Measurements from ENCODE around the gene GSTK1. TPM values are rescaled to one million over a fixed set of nuclear protein-coding genes. Genes with fewer than 3 reads are reported as not detected.
"Not testable (repeated sequence)": the region's sequence is repeated elsewhere in the genome, so short reads cannot be mapped to it uniquely, and the experiment has no call there.

Gene GSTK1
- 200 TPM for total RNA-seq

- DNase-seq (ENCODE audit: low spot score): peak; percentile 87
Observed at GRCh38 chr7:143263266-143264195, at the start of gene GSTK1. GSTK1 (plus strand) TSS chr7:143263441; CDS start chr7:143263514, 73 bp downstream.

DNA sequence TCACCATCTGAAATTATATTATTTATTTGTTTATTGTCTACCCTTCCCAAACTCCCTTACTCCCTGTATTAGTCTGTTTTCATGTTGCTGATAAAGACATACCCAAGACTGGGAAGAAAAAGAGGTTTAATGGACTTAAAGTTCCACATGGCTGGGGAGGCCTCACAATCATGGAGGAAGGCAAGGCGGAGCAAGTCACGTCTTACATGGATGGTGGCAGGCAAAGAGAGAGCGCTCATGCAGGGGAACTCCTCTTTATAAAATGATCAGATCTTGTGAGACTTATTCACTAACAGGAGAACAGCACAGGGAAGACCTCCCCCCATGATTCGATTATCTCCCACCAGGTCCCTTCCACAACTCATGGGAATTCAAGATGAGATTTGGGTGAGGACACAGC is 49.8 kb upstream of the GSTK1 start:
- DNase-seq (ENCODE audit: low spot score): not testable (repeated sequence)

DNA sequence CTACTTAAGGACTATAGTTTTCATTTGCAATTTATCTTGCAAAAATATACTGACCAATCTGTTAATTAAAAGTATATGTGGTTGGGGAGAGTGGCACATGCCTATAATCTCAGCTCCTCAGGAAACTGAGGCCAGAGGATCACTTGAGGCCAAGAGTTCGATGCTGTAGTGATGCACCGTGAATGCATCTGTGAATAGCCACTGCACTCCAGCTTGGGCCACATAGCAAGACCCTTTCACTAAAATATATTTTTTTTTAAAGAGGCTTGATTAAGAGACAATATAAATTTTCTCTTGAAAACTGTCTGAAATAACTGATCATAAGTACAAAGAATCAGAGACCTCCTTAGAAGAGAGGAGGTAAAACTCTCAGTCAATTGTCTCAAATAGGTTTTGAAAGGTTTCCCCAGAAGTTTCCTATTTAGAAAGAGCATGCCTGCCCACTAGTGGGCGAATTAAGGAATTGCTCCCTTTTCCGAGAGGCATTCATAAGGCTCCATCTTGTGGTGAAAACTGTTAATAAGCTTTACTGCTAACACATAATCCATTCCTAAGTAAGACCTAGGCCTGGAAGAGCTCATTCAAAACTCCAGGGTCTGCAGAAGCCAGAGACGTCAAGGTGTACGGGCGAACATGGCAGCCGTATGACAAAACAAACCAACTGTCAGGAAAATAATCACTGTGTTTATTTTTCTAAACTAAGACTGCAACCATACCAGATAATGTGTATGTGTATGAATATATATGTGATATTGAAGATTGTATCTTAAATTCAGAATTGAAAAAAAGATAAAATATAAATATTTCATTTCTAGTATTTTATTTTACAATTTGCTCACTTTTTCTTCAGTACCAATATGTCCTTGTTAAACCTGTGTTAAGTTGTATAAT is 48.2 kb upstream of the GSTK1 start:
- peak; percentile 65 for DNase-seq (ENCODE audit: low spot score)

DNA sequence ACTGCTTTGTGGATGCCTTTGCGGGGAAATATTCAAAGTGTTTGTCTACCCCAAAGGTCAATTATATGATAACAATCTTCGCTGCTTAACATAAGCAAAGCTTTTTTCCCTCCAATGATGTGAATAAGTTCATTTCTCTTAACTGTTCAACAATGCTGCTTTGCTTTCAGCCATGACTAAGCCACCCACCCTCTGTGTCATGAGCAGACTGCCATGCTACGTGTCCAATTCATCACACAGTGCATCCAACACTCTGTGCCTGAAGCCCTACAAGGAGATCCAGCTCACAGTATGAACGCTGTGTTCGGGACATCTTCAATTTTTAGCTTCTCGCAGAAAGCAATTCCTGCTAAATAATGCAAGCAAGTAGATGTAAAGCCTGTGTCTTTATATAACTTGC is 47.1 kb upstream of the GSTK1 start:
- no peak for DNase-seq (ENCODE audit: low spot score)

GRCh38 chr7:143216686-143217085 is 46.6 kb upstream of the GSTK1 start:
- no peak for DNase-seq (ENCODE audit: low spot score)

DNA sequence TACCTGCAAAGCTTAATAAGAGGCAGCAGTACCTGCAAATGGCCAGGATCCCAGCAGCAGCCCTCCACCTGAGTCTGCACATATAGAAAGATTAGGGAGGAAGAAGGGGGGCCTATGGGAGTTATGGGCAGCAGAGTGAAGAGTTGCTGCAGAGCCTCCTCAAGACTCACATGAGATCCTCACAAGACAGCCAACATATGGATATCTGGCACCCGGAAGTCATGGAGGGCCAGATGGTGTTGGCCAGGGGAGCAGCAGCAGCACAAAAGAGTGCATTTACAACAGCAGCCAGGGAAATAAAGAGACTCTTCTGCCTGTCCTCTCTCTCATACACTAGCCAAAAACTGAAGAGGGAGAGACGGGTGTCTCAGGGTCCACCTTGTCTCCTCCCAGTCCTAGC is 45.4 kb upstream of the GSTK1 start:
- DNase-seq (ENCODE audit: low spot score): no peak

DNA sequence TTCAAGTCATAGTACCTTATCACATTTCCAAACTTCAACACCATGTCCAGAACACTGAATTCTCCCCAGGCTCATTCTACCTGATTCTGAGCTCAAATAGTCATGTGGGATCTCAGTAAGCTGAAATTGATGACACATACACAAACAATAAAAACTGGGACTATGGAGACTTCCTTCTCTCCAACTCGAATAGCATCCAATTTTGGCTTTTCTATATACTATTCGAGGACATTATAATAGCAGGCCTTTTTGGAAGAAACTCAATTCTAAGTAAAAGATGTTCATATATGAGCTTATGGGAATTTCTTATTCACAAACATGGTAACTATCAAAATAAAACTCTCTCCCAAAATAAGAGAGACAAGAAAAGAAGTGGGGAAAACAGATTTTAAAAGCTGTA is 42.0 kb upstream of the GSTK1 start:
- DNase-seq (ENCODE audit: low spot score): no peak

DNA sequence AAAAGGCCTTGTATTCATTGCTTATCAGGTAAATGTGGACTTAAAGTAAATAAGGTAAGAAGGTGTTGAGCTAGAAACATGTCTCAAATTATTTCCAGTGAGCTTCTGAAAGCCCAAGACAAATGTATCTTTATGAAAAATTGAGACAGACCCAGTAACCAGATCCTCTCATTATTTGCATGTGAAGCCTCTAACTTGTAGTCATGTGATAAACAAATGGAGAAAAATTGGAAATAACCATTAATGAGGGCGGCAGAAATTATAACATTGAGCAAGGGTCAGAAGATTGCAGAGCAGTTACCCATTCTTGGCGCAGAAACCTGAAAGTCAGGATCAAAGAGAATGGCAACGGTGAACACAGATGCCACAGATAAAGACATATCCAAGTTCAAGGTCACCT is 41.5 kb upstream of the GSTK1 start, which contains the start of gene TAS2R40:
Gene TAS2R40 (plus strand): TSS at position 301 of the 400 bp plus-strand sequence. CDS start 42 bp downstream, at position 343.
- DNase-seq (ENCODE audit: low spot score): no peak

DNA sequence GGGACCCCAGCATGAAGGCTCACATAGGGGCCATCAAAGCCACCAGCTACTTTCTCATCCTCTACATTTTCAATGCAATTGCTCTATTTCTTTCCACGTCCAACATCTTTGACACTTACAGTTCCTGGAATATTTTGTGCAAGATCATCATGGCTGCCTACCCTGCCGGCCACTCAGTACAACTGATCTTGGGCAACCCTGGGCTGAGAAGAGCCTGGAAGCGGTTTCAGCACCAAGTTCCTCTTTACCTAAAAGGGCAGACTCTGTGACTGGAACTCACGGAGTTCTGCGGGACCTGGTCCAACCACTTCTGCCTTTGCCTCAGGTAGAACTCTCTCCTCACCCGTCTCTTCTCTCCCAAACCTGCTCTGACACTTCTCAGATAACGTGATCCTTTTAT is 40.5 kb upstream of the GSTK1 start:
- DNase-seq (ENCODE audit: low spot score): no peak

GRCh38 chr7:143223784-143224183 is 39.5 kb upstream of the GSTK1 start:
- DNase-seq (ENCODE audit: low spot score): peak; percentile 74

DNA sequence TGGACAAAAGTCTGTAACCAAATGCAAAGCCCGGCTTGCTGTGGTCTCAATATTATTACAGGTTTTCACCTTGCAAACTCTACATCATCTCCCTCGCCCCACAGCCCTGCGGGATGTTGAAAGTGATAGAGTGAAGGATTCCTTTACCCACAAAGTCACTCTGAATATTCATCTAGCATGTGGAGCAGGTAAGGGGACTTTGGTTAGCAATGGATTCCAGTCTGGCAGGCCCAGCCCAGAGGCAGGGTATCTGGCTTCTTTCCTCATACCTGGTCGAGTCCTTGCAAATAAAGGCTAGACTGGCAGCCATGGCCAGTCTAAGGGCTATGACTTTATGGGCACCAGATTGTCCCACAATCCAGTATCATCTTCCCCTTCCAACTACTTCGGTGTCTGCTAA is 38.2 kb upstream of the GSTK1 start:
- DNase-seq (ENCODE audit: low spot score): no peak

DNA sequence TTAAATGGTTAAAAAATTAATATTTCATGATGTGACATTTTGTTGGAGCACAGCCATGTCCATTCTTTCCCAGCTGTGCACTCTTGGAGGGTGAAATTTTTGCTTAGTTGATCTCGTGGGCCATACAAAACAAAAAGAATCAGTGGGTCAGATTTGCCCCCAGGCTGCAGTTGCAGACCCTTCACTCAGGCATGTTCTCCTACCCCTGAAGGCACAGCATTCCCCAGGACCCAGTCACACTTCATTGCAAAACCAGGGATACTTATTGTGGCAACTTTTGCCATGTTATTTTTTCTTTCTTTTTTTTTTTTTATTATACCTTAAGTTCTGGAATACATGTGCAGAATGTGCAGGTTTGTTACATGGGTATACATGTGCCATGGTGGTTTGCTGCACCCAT is 35.4 kb upstream of the GSTK1 start:
- DNase-seq (ENCODE audit: low spot score): no peak

DNA sequence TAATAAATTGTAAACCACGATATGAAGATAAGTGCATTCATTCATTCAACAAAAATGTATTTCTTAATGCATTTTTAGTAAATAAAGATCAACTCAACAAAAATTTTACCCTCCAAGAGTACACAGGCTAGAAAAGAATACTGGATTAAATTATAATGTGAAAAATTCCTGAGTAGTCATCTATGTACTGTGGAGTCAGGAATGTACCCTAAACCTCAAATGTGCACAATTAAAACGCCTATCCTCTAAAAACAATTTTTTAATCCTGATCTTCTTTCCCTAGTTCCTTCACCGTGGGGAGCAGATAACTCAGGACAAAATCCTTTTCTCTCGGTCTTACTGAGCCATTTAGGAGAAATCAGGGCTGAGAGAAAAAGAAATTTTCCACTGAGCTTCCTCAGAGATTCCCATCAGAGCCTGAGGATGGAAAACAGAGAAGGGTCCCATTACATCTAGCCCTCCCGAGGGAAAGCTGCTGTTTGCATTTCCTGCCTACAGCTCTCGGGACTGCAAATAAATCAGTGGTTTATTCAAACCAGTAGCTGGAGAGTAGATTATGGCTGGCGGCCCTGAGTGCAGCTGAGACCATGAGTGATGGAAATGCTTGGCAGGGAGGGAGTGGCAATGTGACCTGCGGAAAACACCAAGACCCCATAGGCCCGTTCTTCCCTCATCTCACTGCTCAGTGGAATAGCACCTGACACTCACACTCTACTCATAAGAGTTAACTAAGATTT is 34.0 kb upstream of the GSTK1 start:
- no peak for DNase-seq (ENCODE audit: low spot score)

GRCh38 chr7:143230602-143231457 is 32.4 kb upstream of the GSTK1 start:
- DNase-seq (ENCODE audit: low spot score): no peak

DNA sequence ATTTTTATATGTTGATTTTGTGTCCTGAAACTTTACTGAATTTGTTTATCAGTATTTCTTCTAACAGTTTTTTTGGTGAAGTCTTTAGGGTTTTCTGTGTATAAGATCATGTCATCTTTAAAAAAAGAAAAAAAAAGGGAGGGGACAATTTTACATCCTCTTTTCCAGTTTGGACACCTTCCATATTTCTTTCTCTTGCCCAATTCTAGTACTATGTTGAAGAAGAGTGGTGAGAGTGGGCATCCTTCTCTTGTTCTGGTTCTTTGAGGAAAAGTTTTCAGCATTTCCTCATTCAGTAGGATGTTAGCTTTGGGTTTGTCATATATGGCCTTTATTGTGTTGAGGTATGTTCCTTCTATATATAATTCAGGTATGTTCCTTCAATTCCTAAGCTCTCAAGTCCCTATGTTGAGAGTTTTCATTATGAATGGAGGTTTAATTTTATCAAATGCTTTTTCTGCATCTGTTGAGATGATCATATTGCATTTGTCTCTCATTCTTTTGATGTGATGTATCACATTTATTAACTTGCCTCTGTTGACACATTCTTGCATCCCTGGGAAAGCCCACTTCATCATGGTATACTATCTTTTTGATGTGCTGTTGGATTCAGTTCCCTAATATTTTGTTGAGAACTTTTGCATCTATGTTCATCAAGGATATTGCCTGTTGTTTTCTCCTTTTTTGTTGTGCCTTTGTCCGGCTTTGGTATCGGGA is 29.3 kb upstream of the GSTK1 start:
- DNase-seq (ENCODE audit: low spot score): no peak

GRCh38 chr7:143234533-143234875 is 28.7 kb upstream of the GSTK1 start:
- no peak for DNase-seq (ENCODE audit: low spot score)

- DNase-seq (ENCODE audit: low spot score): no peak
Observed at GRCh38 chr7:143235561-143235960, 27.7 kb upstream of the GSTK1 start.

DNA sequence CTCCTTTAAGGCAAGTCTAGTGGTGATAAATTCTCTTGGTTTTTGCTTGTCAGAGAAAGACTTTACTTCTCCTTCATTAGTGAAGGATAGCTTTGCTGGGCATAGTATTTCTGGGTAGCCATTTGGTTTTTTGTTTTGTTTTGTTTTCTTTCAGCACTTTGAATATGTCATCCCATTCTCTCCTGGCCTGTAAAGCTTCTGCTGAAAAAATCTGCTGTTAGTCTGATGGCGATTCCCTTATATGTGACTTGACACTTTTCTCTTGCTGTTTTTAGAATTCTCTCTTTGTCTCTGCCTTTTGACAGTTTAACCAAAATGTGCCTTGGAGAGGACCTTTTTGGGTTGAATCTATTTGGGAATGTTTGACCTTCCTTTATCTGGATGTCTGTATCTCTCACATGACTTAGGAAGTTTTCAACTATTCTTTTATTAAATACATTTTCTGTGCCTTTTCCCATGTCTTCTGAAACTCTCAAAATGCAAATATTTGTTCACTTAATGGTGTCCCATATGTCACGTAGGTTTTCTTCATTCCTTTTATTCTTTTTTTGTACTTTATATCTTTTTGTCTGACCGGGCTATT is 26.7 kb upstream of the GSTK1 start:
- DNase-seq (ENCODE audit: low spot score): no peak

DNA sequence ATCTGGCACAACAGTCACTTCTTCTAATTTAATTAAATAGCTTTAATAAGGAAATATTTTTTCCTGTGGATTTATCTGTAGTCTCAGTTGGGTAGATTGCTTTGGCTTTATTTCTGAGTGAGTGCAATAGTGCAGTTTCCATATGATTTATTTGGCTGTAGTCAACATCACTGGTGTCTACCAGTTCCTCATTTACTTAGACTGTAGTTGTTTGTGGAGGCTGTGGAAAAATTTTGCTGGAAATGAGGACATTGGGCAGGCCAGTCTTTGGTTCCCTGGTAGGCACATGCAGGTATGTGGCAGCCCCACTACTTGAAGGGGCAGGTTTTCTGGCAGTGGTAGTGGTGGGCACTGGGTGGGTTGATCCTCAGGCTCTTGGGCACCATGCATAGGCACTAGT is 25.9 kb upstream of the GSTK1 start:
- no peak for DNase-seq (ENCODE audit: low spot score)

Measured in ureter (tissue), 1 donor.